ENCODE data around the gene SOS1. TPM values are rescaled to one million over a fixed set of nuclear protein-coding genes. Genes with fewer than 3 reads are reported as not detected.

Gene SOS1
- total and polyA plus RNA-seq, 4 donors, result 3.9 to 97.6 (median 14.6) TPM

GRCh38 chr2:38932586-38932985 is 188.3 kb downstream of the SOS1 start:
- no peak for TF ChIP-seq CTCF (IDR thresholded peaks at IDR 0.05; ENCODE audit: control extremely low read depth, extremely low read depth)
- ATAC-seq (ENCODE audit: insufficient read depth, low FRiP score), result no peak
- no peak overlapping the region for H3K27ac ChIP-seq (ENCODE audit: low read depth in 1 of 2, low read length in 1 of 2)

More at GRCh38 chr2:38932586-38932985, 188.3 kb downstream of the SOS1 start:
- Histone ChIP-seq H3K27me3 (ENCODE audit: control insufficient read depth in 3 of 3, insufficient read depth in 3 of 3, low read length in 2 of 3) (no peaks in the 10 kb centered on the region), H3K36me3 (ENCODE audit: control insufficient read depth in 4 of 4, insufficient read depth in 4 of 4, low read length in 4 of 4) (peaks cover 0 to 3% (median 0%) of the 10 kb centered on the region in 4 donors), H3K9me3 (ENCODE audit: control insufficient read depth in 4 of 4, insufficient read depth in 3 of 4, low read length in 3 of 4) (no peaks in the 10 kb centered on the region), H3K4me3 (no peak overlapping the region), H3K4me1 (ENCODE audit: control insufficient read depth in 5 of 5, insufficient read depth in 5 of 5, low read length in 5 of 5) (peaks cover 0 to 3% (median 0%) of the 10 kb centered on the region in 5 donors), H3K9ac (ENCODE audit: insufficient read depth in 1 of 2, low read length in 2 of 2) (no peak overlapping the region)
- DNase-seq, result no peak
- 44 to 86% methylated on average over 1 of the region's 1 CpG for WGBS, 2 donors

Small RNA genes lying within 50 kb of the gene (small RNA-seq; reads per million reads assigned to genes)
- gene HSPE1P13 (ENCODE audit: low replicate concordance) (not detected), gene RF00019 (ENCODE audit: low replicate concordance) (not detected), gene RN7SL96P (ENCODE audit: low replicate concordance) (not detected), gene RNU6-198P (ENCODE audit: low replicate concordance) (not detected)

Other genes starting within 250 kb of the SOS1 start
- 10 to 100 TPM; 18.3 to 33.6 TPM for gene DHX57, start 245.1 kb downstream of the SOS1 start, total RNA-seq
- 1 to 10 TPM; 6.2 to 7.7 TPM for gene DHX57, start 245.1 kb downstream of the SOS1 start, polyA plus RNA-seq
- gene MORN2, start 245.1 kb downstream of the SOS1 start, total RNA-seq, result 10 to 100 TPM; 30.6 to 30.9 TPM
- 10 to 100 TPM; 28.1 to 60.7 TPM for gene MORN2, start 245.1 kb downstream of the SOS1 start, polyA plus RNA-seq
- gene ARHGEF33, start 231.2 kb downstream of the SOS1 start, total RNA-seq, result 1 to 10 TPM in 1 of 2 donors, under 1 TPM in 1; 0.64 to 5.5 TPM
- gene ARHGEF33, start 231.2 kb downstream of the SOS1 start, polyA plus RNA-seq, result under 1 TPM; 0.23 to 0.71 TPM
- 1 to 10 TPM; 1.5 to 6.5 TPM for gene CDKL4, start 122.9 kb upstream of the SOS1 start, total RNA-seq
- under 1 TPM; 0.10 to 0.49 TPM for gene CDKL4, start 122.9 kb upstream of the SOS1 start, polyA plus RNA-seq